Adrenal gland (tissue), 5 donors: Measurements from ENCODE around the gene RAB6A.

ENCODE experiments used
- POLR2A ChIP-seq, 2 donors: fragments of 450-650 bp; IDR thresholded peaks; one replicate each; pipeline ENCODE4 v1.6.1; 2017; ENCODE audit warnings: antibody characterized with exemption in 2 of 2, mild to moderate bottlenecking in 2 of 2, moderate library complexity in 1 of 2
- TF ChIP-seq, protein P1 (sequence below), 6 experiments: fragments of 450-650 bp in 4 of 6; fragments of 200-600 bp in 2 of 6; sonication (generic) in 1 of 6; IDR thresholded peaks; 1 replicate in 5 of 6; 2 replicates in 1 of 6; pipeline versions ENCODE4 v1.5.1 to v1.8.0; 2016 to 2021; ENCODE audit warnings: antibody characterized with exemption in 6 of 6, mild to moderate bottlenecking in 2 of 6, moderate library complexity in 1 of 6
- donor health status: DM: no; HTN: no; CAD: no.

DNA sequence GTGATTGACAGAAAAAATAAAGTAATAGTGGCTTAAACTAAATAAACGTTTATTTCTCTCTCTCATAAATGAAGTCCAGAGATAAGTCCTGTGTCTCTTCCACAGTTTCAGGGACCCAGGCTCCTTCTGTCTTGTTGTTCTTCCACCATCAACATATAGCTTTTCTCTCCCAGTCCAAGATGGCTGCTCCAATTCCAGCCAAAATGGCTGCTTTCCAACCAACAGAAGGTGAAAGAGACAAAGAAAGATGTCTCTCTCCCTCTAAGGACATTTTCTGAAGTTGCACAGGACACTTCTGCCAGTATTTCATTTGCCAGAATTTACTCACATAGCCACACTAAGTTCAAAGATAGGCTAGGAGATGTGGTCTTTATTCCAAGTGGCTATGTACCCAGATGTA lies 123.9 kb downstream of the RAB6A start:
- TF ChIP-seq, protein P1, sequence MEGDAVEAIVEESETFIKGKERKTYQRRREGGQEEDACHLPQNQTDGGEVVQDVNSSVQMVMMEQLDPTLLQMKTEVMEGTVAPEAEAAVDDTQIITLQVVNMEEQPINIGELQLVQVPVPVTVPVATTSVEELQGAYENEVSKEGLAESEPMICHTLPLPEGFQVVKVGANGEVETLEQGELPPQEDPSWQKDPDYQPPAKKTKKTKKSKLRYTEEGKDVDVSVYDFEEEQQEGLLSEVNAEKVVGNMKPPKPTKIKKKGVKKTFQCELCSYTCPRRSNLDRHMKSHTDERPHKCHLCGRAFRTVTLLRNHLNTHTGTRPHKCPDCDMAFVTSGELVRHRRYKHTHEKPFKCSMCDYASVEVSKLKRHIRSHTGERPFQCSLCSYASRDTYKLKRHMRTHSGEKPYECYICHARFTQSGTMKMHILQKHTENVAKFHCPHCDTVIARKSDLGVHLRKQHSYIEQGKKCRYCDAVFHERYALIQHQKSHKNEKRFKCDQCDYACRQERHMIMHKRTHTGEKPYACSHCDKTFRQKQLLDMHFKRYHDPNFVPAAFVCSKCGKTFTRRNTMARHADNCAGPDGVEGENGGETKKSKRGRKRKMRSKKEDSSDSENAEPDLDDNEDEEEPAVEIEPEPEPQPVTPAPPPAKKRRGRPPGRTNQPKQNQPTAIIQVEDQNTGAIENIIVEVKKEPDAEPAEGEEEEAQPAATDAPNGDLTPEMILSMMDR (IDR thresholded peaks at IDR 0.05): no peak
- TF ChIP-seq POLR2A (IDR thresholded peaks at IDR 0.05): no peak
